GM23338 (cell line): ENCODE measurements around the gene GBP6.
"Not testable (repeated sequence)": the region's sequence is repeated elsewhere in the genome, so short reads cannot be mapped to it uniquely, and the experiment has no call there.

Experiments
- CREB1 ChIP-seq: fragments of 250-450 bp; sonication (Bioruptor Pico); IDR thresholded peaks from 2 replicates; pipeline ENCODE4 v1.5.0; 2020; ENCODE audit warnings: low read depth, mild to moderate bottlenecking, moderate library complexity
- EZH2 ChIP-seq: fragments of 200-600 bp; sonication (generic); IDR thresholded peaks from one replicate; pipeline ENCODE4 v1.8.0; 2017; ENCODE audit warnings: antibody characterized with exemption, mild to moderate bottlenecking, low read depth; ENCODE audit not compliant: unreplicated experiment
- EZH2phosphoT487 ChIP-seq: fragments of 200-600 bp; sonication (generic); IDR thresholded peaks from one replicate; pipeline ENCODE4 v1.8.1; 2018; ENCODE audit warnings: antibody characterized with exemption; ENCODE audit not compliant: unreplicated experiment
- JUNB ChIP-seq: IDR thresholded peaks from one replicate; pipeline ENCODE4 v1.6.1; 2016; ENCODE audit warnings: antibody characterized with exemption; ENCODE audit not compliant: unreplicated experiment
- NANOG ChIP-seq: IDR thresholded peaks from 2 replicates; pipeline ENCODE4 v1.6.1; 2016; ENCODE audit warnings: antibody characterized with exemption, borderline replicate concordance
- POLR2AphosphoS5 ChIP-seq: IDR thresholded peaks from 2 replicates; pipeline ENCODE4 v1.6.1; 2016; ENCODE audit warnings: antibody characterized with exemption, low read depth
- STAT1 ChIP-seq: IDR thresholded peaks from one replicate; pipeline ENCODE4 v1.6.1; 2016; ENCODE audit warnings: antibody characterized with exemption; ENCODE audit not compliant: unreplicated experiment
- ZNF114 ChIP-seq: fragments of 250-450 bp; sonication (Bioruptor Pico); IDR thresholded peaks from 2 replicates; pipeline ENCODE4 v1.5.0; 2020; ENCODE audit warnings: mild to moderate bottlenecking, moderate library complexity
- ZNF331 ChIP-seq: fragments of 250-450 bp; sonication (Bioruptor Pico); IDR thresholded peaks from 2 replicates; pipeline ENCODE4 v1.5.0; 2020; ENCODE audit warnings: low read depth, mild to moderate bottlenecking, moderate library complexity
- TF ChIP-seq, protein P1 (sequence below), 2 experiments: fragments of 200-600 bp in 1 of 2; sonication (generic) in 1 of 2; conservative IDR thresholded peaks; 2 replicates each; pipeline versions ENCODE4 v1.5.1 to v1.6.1; 2016 to 2017; ENCODE audit warnings: antibody characterized with exemption in 2 of 2, low read depth in 2 of 2, mild to moderate bottlenecking in 2 of 2, moderate library complexity in 1 of 2
- TF ChIP-seq, protein P2 (sequence below): IDR thresholded peaks from 2 replicates; pipeline ENCODE4 v1.6.1; 2016; ENCODE audit warnings: antibody characterized with exemption
- TF ChIP-seq, protein P3 (sequence below): IDR thresholded peaks from one replicate; pipeline ENCODE4 v1.6.1; 2018; ENCODE audit warnings: antibody characterized with exemption; ENCODE audit not compliant: unreplicated experiment
- TF ChIP-seq, protein P4 (sequence below): fragments of 250-450 bp; sonication (Bioruptor Pico); IDR thresholded peaks from 2 replicates; pipeline ENCODE4 v1.5.0; 2020; ENCODE audit warnings: mild to moderate bottlenecking, moderate library complexity

DNA sequence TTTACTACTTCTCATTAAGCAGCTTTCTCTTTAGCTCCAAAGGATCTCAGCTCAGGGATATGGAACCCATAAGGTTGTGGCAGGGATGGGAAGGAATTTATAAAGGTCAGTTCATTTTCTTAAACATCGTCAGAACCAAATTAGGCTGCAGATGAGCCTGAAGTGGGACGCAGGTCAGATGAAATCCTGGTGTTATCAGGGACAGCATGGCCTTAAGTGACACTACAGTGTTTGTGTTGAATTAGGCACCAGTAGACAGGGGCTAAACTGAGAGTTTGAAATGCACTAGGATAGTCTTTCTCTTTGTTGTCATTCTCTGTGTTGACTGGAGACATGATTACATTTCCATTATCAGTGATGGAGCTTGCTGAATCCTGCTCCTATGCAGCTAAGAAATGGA lies 43.9 kb downstream of the GBP6 start:
- TF ChIP-seq, protein P1, sequence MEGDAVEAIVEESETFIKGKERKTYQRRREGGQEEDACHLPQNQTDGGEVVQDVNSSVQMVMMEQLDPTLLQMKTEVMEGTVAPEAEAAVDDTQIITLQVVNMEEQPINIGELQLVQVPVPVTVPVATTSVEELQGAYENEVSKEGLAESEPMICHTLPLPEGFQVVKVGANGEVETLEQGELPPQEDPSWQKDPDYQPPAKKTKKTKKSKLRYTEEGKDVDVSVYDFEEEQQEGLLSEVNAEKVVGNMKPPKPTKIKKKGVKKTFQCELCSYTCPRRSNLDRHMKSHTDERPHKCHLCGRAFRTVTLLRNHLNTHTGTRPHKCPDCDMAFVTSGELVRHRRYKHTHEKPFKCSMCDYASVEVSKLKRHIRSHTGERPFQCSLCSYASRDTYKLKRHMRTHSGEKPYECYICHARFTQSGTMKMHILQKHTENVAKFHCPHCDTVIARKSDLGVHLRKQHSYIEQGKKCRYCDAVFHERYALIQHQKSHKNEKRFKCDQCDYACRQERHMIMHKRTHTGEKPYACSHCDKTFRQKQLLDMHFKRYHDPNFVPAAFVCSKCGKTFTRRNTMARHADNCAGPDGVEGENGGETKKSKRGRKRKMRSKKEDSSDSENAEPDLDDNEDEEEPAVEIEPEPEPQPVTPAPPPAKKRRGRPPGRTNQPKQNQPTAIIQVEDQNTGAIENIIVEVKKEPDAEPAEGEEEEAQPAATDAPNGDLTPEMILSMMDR (conservative IDR thresholded peaks at IDR 0.05; ENCODE audit: low read depth in 2 of 2): not testable (repeated sequence)
- TF ChIP-seq, protein P2, sequence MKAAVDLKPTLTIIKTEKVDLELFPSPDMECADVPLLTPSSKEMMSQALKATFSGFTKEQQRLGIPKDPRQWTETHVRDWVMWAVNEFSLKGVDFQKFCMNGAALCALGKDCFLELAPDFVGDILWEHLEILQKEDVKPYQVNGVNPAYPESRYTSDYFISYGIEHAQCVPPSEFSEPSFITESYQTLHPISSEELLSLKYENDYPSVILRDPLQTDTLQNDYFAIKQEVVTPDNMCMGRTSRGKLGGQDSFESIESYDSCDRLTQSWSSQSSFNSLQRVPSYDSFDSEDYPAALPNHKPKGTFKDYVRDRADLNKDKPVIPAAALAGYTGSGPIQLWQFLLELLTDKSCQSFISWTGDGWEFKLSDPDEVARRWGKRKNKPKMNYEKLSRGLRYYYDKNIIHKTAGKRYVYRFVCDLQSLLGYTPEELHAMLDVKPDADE: not testable (repeated sequence)
- TF ChIP-seq CREB1 (CRISPR knock-in tag); JUNB; EZH2; POLR2AphosphoS5; EZH2phosphoT487; ZNF114 (CRISPR knock-in tag); ZNF331 (CRISPR knock-in tag); NANOG; STAT1: not testable (repeated sequence)
- TF ChIP-seq, protein P3, sequence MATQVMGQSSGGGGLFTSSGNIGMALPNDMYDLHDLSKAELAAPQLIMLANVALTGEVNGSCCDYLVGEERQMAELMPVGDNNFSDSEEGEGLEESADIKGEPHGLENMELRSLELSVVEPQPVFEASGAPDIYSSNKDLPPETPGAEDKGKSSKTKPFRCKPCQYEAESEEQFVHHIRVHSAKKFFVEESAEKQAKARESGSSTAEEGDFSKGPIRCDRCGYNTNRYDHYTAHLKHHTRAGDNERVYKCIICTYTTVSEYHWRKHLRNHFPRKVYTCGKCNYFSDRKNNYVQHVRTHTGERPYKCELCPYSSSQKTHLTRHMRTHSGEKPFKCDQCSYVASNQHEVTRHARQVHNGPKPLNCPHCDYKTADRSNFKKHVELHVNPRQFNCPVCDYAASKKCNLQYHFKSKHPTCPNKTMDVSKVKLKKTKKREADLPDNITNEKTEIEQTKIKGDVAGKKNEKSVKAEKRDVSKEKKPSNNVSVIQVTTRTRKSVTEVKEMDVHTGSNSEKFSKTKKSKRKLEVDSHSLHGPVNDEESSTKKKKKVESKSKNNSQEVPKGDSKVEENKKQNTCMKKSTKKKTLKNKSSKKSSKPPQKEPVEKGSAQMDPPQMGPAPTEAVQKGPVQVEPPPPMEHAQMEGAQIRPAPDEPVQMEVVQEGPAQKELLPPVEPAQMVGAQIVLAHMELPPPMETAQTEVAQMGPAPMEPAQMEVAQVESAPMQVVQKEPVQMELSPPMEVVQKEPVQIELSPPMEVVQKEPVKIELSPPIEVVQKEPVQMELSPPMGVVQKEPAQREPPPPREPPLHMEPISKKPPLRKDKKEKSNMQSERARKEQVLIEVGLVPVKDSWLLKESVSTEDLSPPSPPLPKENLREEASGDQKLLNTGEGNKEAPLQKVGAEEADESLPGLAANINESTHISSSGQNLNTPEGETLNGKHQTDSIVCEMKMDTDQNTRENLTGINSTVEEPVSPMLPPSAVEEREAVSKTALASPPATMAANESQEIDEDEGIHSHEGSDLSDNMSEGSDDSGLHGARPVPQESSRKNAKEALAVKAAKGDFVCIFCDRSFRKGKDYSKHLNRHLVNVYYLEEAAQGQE: not testable (repeated sequence)
- TF ChIP-seq, protein P4, sequence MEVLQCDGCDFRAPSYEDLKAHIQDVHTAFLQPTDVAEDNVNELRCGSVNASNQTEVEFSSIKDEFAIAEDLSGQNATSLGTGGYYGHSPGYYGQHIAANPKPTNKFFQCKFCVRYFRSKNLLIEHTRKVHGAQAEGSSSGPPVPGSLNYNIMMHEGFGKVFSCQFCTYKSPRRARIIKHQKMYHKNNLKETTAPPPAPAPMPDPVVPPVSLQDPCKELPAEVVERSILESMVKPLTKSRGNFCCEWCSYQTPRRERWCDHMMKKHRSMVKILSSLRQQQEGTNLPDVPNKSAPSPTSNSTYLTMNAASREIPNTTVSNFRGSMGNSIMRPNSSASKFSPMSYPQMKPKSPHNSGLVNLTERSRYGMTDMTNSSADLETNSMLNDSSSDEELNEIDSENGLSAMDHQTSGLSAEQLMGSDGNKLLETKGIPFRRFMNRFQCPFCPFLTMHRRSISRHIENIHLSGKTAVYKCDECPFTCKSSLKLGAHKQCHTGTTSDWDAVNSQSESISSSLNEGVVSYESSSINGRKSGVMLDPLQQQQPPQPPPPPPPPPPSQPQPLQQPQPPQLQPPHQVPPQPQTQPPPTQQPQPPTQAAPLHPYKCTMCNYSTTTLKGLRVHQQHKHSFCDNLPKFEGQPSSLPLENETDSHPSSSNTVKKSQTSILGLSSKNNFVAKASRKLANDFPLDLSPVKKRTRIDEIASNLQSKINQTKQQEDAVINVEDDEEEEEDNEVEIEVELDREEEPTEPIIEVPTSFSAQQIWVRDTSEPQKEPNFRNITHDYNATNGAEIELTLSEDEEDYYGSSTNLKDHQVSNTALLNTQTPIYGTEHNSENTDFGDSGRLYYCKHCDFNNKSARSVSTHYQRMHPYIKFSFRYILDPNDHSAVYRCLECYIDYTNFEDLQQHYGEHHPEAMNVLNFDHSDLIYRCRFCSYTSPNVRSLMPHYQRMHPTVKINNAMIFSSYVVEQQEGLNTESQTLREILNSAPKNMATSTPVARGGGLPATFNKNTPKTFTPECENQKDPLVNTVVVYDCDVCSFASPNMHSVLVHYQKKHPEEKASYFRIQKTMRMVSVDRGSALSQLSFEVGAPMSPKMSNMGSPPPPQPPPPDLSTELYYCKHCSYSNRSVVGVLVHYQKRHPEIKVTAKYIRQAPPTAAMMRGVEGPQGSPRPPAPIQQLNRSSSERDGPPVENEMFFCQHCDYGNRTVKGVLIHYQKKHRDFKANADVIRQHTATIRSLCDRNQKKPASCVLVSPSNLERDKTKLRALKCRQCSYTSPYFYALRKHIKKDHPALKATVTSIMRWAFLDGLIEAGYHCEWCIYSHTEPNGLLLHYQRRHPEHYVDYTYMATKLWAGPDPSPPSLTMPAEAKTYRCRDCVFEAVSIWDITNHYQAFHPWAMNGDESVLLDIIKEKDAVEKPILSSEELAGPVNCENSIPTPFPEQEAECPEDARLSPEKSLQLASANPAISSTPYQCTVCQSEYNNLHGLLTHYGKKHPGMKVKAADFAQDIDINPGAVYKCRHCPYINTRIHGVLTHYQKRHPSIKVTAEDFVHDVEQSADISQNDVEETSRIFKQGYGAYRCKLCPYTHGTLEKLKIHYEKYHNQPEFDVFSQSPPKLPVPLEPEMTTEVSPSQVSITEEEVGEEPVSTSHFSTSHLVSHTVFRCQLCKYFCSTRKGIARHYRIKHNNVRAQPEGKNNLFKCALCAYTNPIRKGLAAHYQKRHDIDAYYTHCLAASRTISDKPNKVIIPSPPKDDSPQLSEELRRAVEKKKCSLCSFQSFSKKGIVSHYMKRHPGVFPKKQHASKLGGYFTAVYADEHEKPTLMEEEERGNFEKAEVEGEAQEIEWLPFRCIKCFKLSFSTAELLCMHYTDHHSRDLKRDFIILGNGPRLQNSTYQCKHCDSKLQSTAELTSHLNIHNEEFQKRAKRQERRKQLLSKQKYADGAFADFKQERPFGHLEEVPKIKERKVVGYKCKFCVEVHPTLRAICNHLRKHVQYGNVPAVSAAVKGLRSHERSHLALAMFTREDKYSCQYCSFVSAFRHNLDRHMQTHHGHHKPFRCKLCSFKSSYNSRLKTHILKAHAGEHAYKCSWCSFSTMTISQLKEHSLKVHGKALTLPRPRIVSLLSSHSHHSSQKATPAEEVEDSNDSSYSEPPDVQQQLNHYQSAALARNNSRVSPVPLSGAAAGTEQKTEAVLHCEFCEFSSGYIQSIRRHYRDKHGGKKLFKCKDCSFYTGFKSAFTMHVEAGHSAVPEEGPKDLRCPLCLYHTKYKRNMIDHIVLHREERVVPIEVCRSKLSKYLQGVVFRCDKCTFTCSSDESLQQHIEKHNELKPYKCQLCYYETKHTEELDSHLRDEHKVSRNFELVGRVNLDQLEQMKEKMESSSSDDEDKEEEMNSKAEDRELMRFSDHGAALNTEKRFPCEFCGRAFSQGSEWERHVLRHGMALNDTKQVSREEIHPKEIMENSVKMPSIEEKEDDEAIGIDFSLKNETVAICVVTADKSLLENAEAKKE (CRISPR knock-in tag): not testable (repeated sequence)
